Activated effector memory CD4-positive, alpha-beta T cell treated with anti-CD3 and anti-CD28 coated beads, Interleukin-2, amount 50 U/mL, for 16 hours (primary cell): ENCODE measurements around the gene PGM2L1.
"Not testable (repeated sequence)": the region's sequence is repeated elsewhere in the genome, so short reads cannot be mapped to it uniquely, and the experiment has no call there.

ENCODE experiments used
- DNase-seq: peaks from one replicate; pipeline ENCODE4 v3.0.0-alpha.2; 2020

Gene PGM2L1

GRCh38 chr11:74331000-74331399, 67.2 kb downstream of the PGM2L1 start:
- DNase-seq = not testable (repeated sequence)

GRCh38 chr11:74330075-74330858, 68.0 kb downstream of the PGM2L1 start:
- DNase-seq = no peak

GRCh38 chr11:74327076-74327475, 71.2 kb downstream of the PGM2L1 start:
- no peak for DNase-seq

- no peak for DNase-seq
Measured at GRCh38 chr11:74326665-74327064, 71.6 kb downstream of the PGM2L1 start.

- no peak for DNase-seq
Measured at GRCh38 chr11:74325649-74326645, 72.3 kb downstream of the PGM2L1 start.

- DNase-seq = no peak
Measured at GRCh38 chr11:74322667-74323066, 75.6 kb downstream of the PGM2L1 start.

GRCh38 chr11:74321487-74322188, 76.6 kb downstream of the PGM2L1 start:
- DNase-seq = peak; percentile 64

GRCh38 chr11:74320538-74320937, 77.7 kb downstream of the PGM2L1 start:
- DNase-seq = no peak

- no peak for DNase-seq
Measured at GRCh38 chr11:74319139-74319816, 79.0 kb downstream of the PGM2L1 start.

GRCh38 chr11:74318241-74318932, 79.8 kb downstream of the PGM2L1 start:
- DNase-seq = no peak

GRCh38 chr11:74316772-74317505, 81.3 kb downstream of the PGM2L1 start:
- no peak for DNase-seq

GRCh38 chr11:74312326-74312725, 85.9 kb downstream of the PGM2L1 start:
- DNase-seq = no peak

GRCh38 chr11:74311352-74311926, 86.8 kb downstream of the PGM2L1 start, which contains the start of gene P4HA3:
Gene P4HA3, minus strand, starts transcription at chr11:74311640. Its CDS starts 29 bp downstream, at chr11:74311611.
- peak; percentile 80 for DNase-seq

- no peak for DNase-seq
Measured at GRCh38 chr11:74310857-74311256, 87.4 kb downstream of the PGM2L1 start.

- DNase-seq = no peak
Measured at GRCh38 chr11:74307434-74307833, 90.8 kb downstream of the PGM2L1 start.

- DNase-seq = no peak
Measured at GRCh38 chr11:74306435-74307175, 91.6 kb downstream of the PGM2L1 start.

GRCh38 chr11:74299015-74299414, 99.2 kb downstream of the PGM2L1 start:
- no peak for DNase-seq

GRCh38 chr11:74297484-74297883, 100.7 kb downstream of the PGM2L1 start:
- no peak for DNase-seq

GRCh38 chr11:74288911-74289310, 109.3 kb downstream of the PGM2L1 start:
- no peak for DNase-seq

- no peak for DNase-seq
Measured at GRCh38 chr11:74288161-74288560, 110.1 kb downstream of the PGM2L1 start.
